ENCODE measurements around the gene BTBD9. TPM values are rescaled to one million over a fixed set of nuclear protein-coding genes. Genes with fewer than 3 reads are reported as not detected.

Gene BTBD9
- total and polyA plus RNA-seq, 4 donors, result 8.7 to 73.9 (median 28.3) TPM

GRCh38 chr6:38161331-38161730 is 478.4 kb downstream of the BTBD9 start:
- Histone ChIP-seq H3K27ac (ENCODE audit: low read depth in 1 of 2, low read length in 1 of 2) (no peak overlapping the region), H3K9me3 (ENCODE audit: control insufficient read depth in 4 of 4, insufficient read depth in 3 of 4, low read length in 3 of 4) (no peaks in the 10 kb centered on the region), H3K4me3 (no peak overlapping the region), H3K27me3 (ENCODE audit: control insufficient read depth in 3 of 3, insufficient read depth in 3 of 3, low read length in 2 of 3) (no peaks in the 10 kb centered on the region), H3K4me1 (ENCODE audit: control insufficient read depth in 5 of 5, insufficient read depth in 5 of 5, low read length in 5 of 5) (peaks cover 0 to 10% (median under 1%) of the 10 kb centered on the region in 5 donors), H3K9ac (ENCODE audit: insufficient read depth in 1 of 2, low read length in 2 of 2) (no peak overlapping the region), H3K36me3 (ENCODE audit: control insufficient read depth in 4 of 4, insufficient read depth in 4 of 4, low read length in 4 of 4) (peaks cover 0 to 5% (median 3%) of the 10 kb centered on the region in 4 donors)
- TF ChIP-seq CTCF (IDR thresholded peaks at IDR 0.05; ENCODE audit: control extremely low read depth, extremely low read depth), result no peak
- no peak for DNase-seq
- whole genome bisulfite sequencing, 2 donors, result 88 to 94% methylated on average over 15 of the region's 15 CpGs
- no peak for ATAC-seq (ENCODE audit: insufficient read depth, low FRiP score)

DNA sequence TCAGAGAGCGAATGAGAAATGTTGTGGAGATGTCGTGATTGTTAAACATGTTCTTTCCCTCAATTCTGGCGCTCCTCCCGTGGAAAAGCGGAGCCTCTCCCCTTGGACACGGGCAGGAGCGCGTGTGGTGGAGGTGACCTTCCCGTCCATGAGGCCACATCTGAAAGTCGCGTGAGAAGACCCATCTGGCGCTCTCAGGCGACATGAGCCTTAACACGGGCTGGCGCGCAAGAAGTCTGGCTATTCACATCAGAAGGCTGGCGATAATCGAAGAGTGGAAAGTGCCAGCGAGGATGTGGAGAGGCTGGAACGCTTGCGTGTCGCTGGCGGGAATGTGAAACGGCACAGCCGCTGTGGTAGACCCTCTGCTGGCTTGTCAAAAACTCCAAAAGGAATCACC is 478.9 kb downstream of the BTBD9 start:
- no peak overlapping the region for H3K9ac ChIP-seq (ENCODE audit: insufficient read depth in 1 of 2, low read length in 2 of 2)
- 97% methylated on average over 25 of the region's 25 CpGs for WGBS, 2 donors
- H3K27me3 ChIP-seq (ENCODE audit: control insufficient read depth in 3 of 3, insufficient read depth in 3 of 3, low read length in 2 of 3), result no peaks in the 10 kb centered on the region
- no peaks in the 10 kb centered on the region for H3K9me3 ChIP-seq (ENCODE audit: control insufficient read depth in 4 of 4, insufficient read depth in 3 of 4, low read length in 3 of 4)
- H3K27ac ChIP-seq (ENCODE audit: low read depth in 1 of 2, low read length in 1 of 2), result no peak overlapping the region
- peaks cover 0 to 15% (median 3%) of the 10 kb centered on the region in 5 donors for H3K4me1 ChIP-seq (ENCODE audit: control insufficient read depth in 5 of 5, insufficient read depth in 5 of 5, low read length in 5 of 5)
- H3K4me3 ChIP-seq, result no peak overlapping the region
- no peak for TF ChIP-seq CTCF (IDR thresholded peaks at IDR 0.05; ENCODE audit: control extremely low read depth, extremely low read depth)
- no peak for ATAC-seq (ENCODE audit: insufficient read depth, low FRiP score)
- peaks cover 0 to 5% (median 3%) of the 10 kb centered on the region in 4 donors for H3K36me3 ChIP-seq (ENCODE audit: control insufficient read depth in 4 of 4, insufficient read depth in 4 of 4, low read length in 4 of 4)
- no peak for DNase-seq

DNA sequence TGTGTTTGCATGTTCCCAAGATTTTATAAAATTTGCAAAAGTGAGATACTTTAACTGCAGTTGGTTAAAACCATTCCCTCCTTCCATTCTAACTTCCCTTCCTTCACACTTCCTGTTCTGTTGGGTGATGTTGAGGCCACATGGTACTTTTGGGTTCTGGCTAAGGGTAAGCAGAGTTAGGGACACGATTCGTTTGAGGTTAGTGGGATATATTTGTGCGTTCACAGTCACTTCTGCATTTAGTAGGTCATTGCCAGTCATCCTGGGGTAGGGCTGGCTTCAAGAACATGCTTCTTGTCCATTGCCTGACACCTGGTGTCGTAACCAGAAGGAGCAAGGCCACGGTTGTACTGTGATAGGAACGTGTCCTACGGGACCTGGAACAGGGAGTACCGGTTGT is 480.1 kb downstream of the BTBD9 start:
- Histone ChIP-seq H3K4me1 (ENCODE audit: control insufficient read depth in 5 of 5, insufficient read depth in 5 of 5, low read length in 5 of 5) (peaks cover 0 to 27% (median 9%) of the 10 kb centered on the region in 5 donors), H3K36me3 (ENCODE audit: control insufficient read depth in 4 of 4, insufficient read depth in 4 of 4, low read length in 4 of 4) (peaks cover 0 to 5% (median 3%) of the 10 kb centered on the region in 4 donors), H3K9ac (ENCODE audit: insufficient read depth in 1 of 2, low read length in 2 of 2) (no peak overlapping the region), H3K27ac (ENCODE audit: low read depth in 1 of 2, low read length in 1 of 2) (no peak overlapping the region), H3K9me3 (ENCODE audit: control insufficient read depth in 4 of 4, insufficient read depth in 3 of 4, low read length in 3 of 4) (no peaks in the 10 kb centered on the region), H3K4me3 (no peak overlapping the region), H3K27me3 (ENCODE audit: control insufficient read depth in 3 of 3, insufficient read depth in 3 of 3, low read length in 2 of 3) (no peaks in the 10 kb centered on the region)
- 54 to 79% methylated on average over 8 of the region's 8 CpGs for WGBS, 2 donors
- no peak for TF ChIP-seq CTCF (IDR thresholded peaks at IDR 0.05; ENCODE audit: control extremely low read depth, extremely low read depth)
- ATAC-seq (ENCODE audit: insufficient read depth, low FRiP score) (no peak), DNase-seq (no peak)

GRCh38 chr6:38158762-38159350 is 480.9 kb downstream of the BTBD9 start:
- H3K4me1 ChIP-seq (ENCODE audit: control insufficient read depth in 5 of 5, insufficient read depth in 5 of 5, low read length in 5 of 5), result peaks cover 0 to 29% (median 11%) of the 10 kb centered on the region in 5 donors
- H3K4me3 ChIP-seq, result no peak overlapping the region
- H3K27me3 ChIP-seq (ENCODE audit: control insufficient read depth in 3 of 3, insufficient read depth in 3 of 3, low read length in 2 of 3), result no peaks in the 10 kb centered on the region
- peaks cover 0 to 8% (median 3%) of the 10 kb centered on the region in 4 donors for H3K36me3 ChIP-seq (ENCODE audit: control insufficient read depth in 4 of 4, insufficient read depth in 4 of 4, low read length in 4 of 4)
- WGBS, 2 donors, result 88 to 92% methylated on average over 14 of the region's 14 CpGs
- DNase-seq, result no peak
- no peak for TF ChIP-seq CTCF (IDR thresholded peaks at IDR 0.05; ENCODE audit: control extremely low read depth, extremely low read depth)
- ATAC-seq (ENCODE audit: insufficient read depth, low FRiP score), result no peak
- no peaks in the 10 kb centered on the region for H3K9me3 ChIP-seq (ENCODE audit: control insufficient read depth in 4 of 4, insufficient read depth in 3 of 4, low read length in 3 of 4)
- H3K9ac ChIP-seq (ENCODE audit: insufficient read depth in 1 of 2, low read length in 2 of 2), result no peak overlapping the region
- H3K27ac ChIP-seq (ENCODE audit: low read depth in 1 of 2, low read length in 1 of 2), result no peak overlapping the region
